ENCODE results near the gene ZNF837. TPM values are rescaled to one million over a fixed set of nuclear protein-coding genes. Genes with fewer than 3 reads are reported as not detected.

The ZNF837 gene
- total RNA-seq (2022; extraction: Qiagen RNA extraction; ENCODE audit: low read depth) = 0.98 to 1.5 TPM (median 1.4 TPM) in 5 replicates

GRCh38 chr19:58380662-58381459 is at the start of gene ZNF837:
ZNF837 (minus strand) TSS chr19:58381030; CDS start chr19:58369332, 11,698 bp downstream.

GRCh38 chr19:58408152-58409009 is 27.6 kb upstream of the ZNF837 start, which contains the start of gene ZNF584:
ZNF584 (plus strand) TSS chr19:58408649; CDS start chr19:58409148, 499 bp downstream.

GRCh38 chr19:58395220-58395978 is 14.6 kb upstream of the ZNF837 start, which contains the start of gene RNF225:
RNF225 (plus strand) TSS chr19:58395656; CDS start chr19:58396090, 434 bp downstream.

GRCh38 chr19:58386576-58387337 is 5.9 kb upstream of the ZNF837 start, which contains the start of gene RPS5:
RPS5 (plus strand) TSS chr19:58387269; CDS start chr19:58388138, 869 bp downstream.

GRCh38 chr19:58362272-58362994 is 18.4 kb downstream of the ZNF837 start, which contains the start of gene ZNF497:
ZNF497 (minus strand) TSS chr19:58362751; CDS start chr19:58357635, 5,116 bp downstream.

GRCh38 chr19:58352760-58353671 is 27.8 kb downstream of the ZNF837 start, which contains the start of gene A1BG:
A1BG (minus strand) TSS chr19:58353492; CDS start chr19:58353437, 55 bp downstream.

GRCh38 chr19:58326914-58327726 is 53.7 kb downstream of the ZNF837 start, which contains the start of gene ZSCAN22:
ZSCAN22 (plus strand) TSS chr19:58326994; CDS start chr19:58334803, 7,809 bp downstream.

Other genes starting within 250 kb of the ZNF837 start
- 2.6 to 3.4 TPM (median 2.9 TPM) in 5 replicates for gene ZNF329, start 230.2 kb downstream of the ZNF837 start, total RNA-seq (2022; extraction: Qiagen RNA extraction; ENCODE audit: low read depth)
- gene ZNF274, start 198.0 kb downstream of the ZNF837 start, total RNA-seq (2022; extraction: Qiagen RNA extraction; ENCODE audit: low read depth) = 12.7 to 15.3 TPM (median 13.7 TPM) in 5 replicates
- 15.8 to 22.5 TPM (median 18.2 TPM) in 5 replicates for gene ZNF544, start 152.1 kb downstream of the ZNF837 start, total RNA-seq (2022; extraction: Qiagen RNA extraction; ENCODE audit: low read depth)
- gene ZNF8, start 102.1 kb downstream of the ZNF837 start, total RNA-seq (2022; extraction: Qiagen RNA extraction; ENCODE audit: low read depth) = 0.93 to 1.3 TPM (median 0.97 TPM) in 5 replicates
- 89.0 to 109 TPM (median 96.0 TPM) in 5 replicates for gene ERVK3-1, start 75.7 kb downstream of the ZNF837 start, total RNA-seq (2022; extraction: Qiagen RNA extraction; ENCODE audit: low read depth)
- gene ZSCAN22, start 54.0 kb downstream of the ZNF837 start, total RNA-seq (2022; extraction: Qiagen RNA extraction; ENCODE audit: low read depth) = 2.1 to 2.7 TPM (median 2.4 TPM) in 5 replicates
- 11.1 to 14.3 TPM (median 13.5 TPM) in 5 replicates for gene A1BG, start 27.5 kb downstream of the ZNF837 start, total RNA-seq (2022; extraction: Qiagen RNA extraction; ENCODE audit: low read depth)
- gene ZNF497, start 18.3 kb downstream of the ZNF837 start, total RNA-seq (2022; extraction: Qiagen RNA extraction; ENCODE audit: low read depth) = 0.77 to 1.4 TPM (median 1.1 TPM) in 5 replicates
- gene RPS5, start 6.2 kb upstream of the ZNF837 start, total RNA-seq (2022; extraction: Qiagen RNA extraction; ENCODE audit: low read depth) = 2,355 to 2,530 TPM (median 2,454 TPM) in 5 replicates
- 0.13 to 0.15 TPM in 2 of 5 replicates, not detected in the others for gene RNF225, start 14.6 kb upstream of the ZNF837 start, total RNA-seq (2022; extraction: Qiagen RNA extraction; ENCODE audit: low read depth)
- gene ZNF584, start 27.6 kb upstream of the ZNF837 start, total RNA-seq (2022; extraction: Qiagen RNA extraction; ENCODE audit: low read depth) = 18.1 to 21.1 TPM (median 20.1 TPM) in 5 replicates
- 0.06 to 0.14 TPM (median 0.13 TPM) in 5 replicates for gene ZNF132, start 59.1 kb upstream of the ZNF837 start, total RNA-seq (2022; extraction: Qiagen RNA extraction; ENCODE audit: low read depth)
- gene ZNF324B, start 70.6 kb upstream of the ZNF837 start, total RNA-seq (2022; extraction: Qiagen RNA extraction; ENCODE audit: low read depth) = 5.3 to 8.0 TPM (median 6.5 TPM) in 5 replicates
- 7.6 to 9.7 TPM (median 9.1 TPM) in 5 replicates for gene ZNF324, start 86.0 kb upstream of the ZNF837 start, total RNA-seq (2022; extraction: Qiagen RNA extraction; ENCODE audit: low read depth)
- 11.1 to 12.6 TPM (median 12.1 TPM) in 5 replicates for gene ZNF446, start 95.3 kb upstream of the ZNF837 start, total RNA-seq (2022; extraction: Qiagen RNA extraction; ENCODE audit: low read depth)
- 26.4 to 30.1 TPM (median 28.2 TPM) in 5 replicates for gene SLC27A5, start 131.0 kb upstream of the ZNF837 start, total RNA-seq (2022; extraction: Qiagen RNA extraction; ENCODE audit: low read depth)
- 13.0 to 19.0 TPM (median 18.3 TPM) in 5 replicates for gene ZBTB45, start 138.8 kb upstream of the ZNF837 start, total RNA-seq (2022; extraction: Qiagen RNA extraction; ENCODE audit: low read depth)
- gene TRIM28, start 163.0 kb upstream of the ZNF837 start, total RNA-seq (2022; extraction: Qiagen RNA extraction; ENCODE audit: low read depth) = 554 to 826 TPM (median 682 TPM) in 5 replicates
- 191 to 213 TPM (median 195 TPM) in 5 replicates for gene CHMP2A, start 174.1 kb upstream of the ZNF837 start, total RNA-seq (2022; extraction: Qiagen RNA extraction; ENCODE audit: low read depth)
- gene UBE2M, start 177.6 kb upstream of the ZNF837 start, total RNA-seq (2022; extraction: Qiagen RNA extraction; ENCODE audit: low read depth) = 127 to 152 TPM (median 136 TPM) in 5 replicates
- 10.2 to 15.4 TPM (median 14.0 TPM) in 5 replicates for gene MZF1, start 192.3 kb upstream of the ZNF837 start, total RNA-seq (2022; extraction: Qiagen RNA extraction; ENCODE audit: low read depth)

Measured in A549 treated with GW870086 at 1 μM for 4 hours (cell line).